HG03060 (cell line): ENCODE measurements around the gene TMEM134.
"Not testable (repeated sequence)": the region's sequence is repeated elsewhere in the genome, so short reads cannot be mapped to it uniquely, and the experiment has no call there.

Experiments
- ATAC-seq: cut with Tn5 transposase; IDR thresholded peaks from one replicate; pipeline ENCODE4 v1.9.1; 2021; ENCODE audit warnings: low read depth, moderate number of reproducible peaks; ENCODE audit not compliant: unreplicated experiment

Gene TMEM134

GRCh38 chr11:67428052-67429001, 40.7 kb downstream of the TMEM134 start, which contains the start of gene RPS6KB2:
TSS of gene RPS6KB2 (plus strand) at chr11:67428494. CDS start at chr11:67428546, 52 bp downstream.
- peak; percentile 75 for ATAC-seq

- ATAC-seq = not testable (repeated sequence)
Measured at GRCh38 chr11:67427364-67427859, 41.6 kb downstream of the TMEM134 start.

- ATAC-seq = no peak
Measured at GRCh38 chr11:67423891-67424613, 45.0 kb downstream of the TMEM134 start.

GRCh38 chr11:67423466-67423865, 45.6 kb downstream of the TMEM134 start:
- ATAC-seq = no peak

- ATAC-seq = no peak
Measured at GRCh38 chr11:67422891-67423290, 46.2 kb downstream of the TMEM134 start.

- no peak for ATAC-seq
Measured at GRCh38 chr11:67421430-67422031, 47.5 kb downstream of the TMEM134 start.

GRCh38 chr11:67420646-67421429, 48.2 kb downstream of the TMEM134 start:
- ATAC-seq = no peak

- no peak for ATAC-seq
Measured at GRCh38 chr11:67420147-67420645, 48.9 kb downstream of the TMEM134 start.

GRCh38 chr11:67419325-67420049, 49.6 kb downstream of the TMEM134 start:
- no peak for ATAC-seq

- no peak for ATAC-seq
Measured at GRCh38 chr11:67418476-67419281, 50.4 kb downstream of the TMEM134 start.

- no peak for ATAC-seq
Measured at GRCh38 chr11:67417425-67417824, 51.6 kb downstream of the TMEM134 start.

GRCh38 chr11:67416416-67417335, 52.4 kb downstream of the TMEM134 start:
- no peak for ATAC-seq

- ATAC-seq = no peak
Measured at GRCh38 chr11:67415501-67416304, 53.3 kb downstream of the TMEM134 start, which contains the start of gene CARNS1. TSS of gene CARNS1 (plus strand) at chr11:67415678. CDS start at chr11:67416200, 522 bp downstream.

GRCh38 chr11:67413266-67413849, 55.7 kb downstream of the TMEM134 start:
- no peak for ATAC-seq

- ATAC-seq = no peak
Measured at GRCh38 chr11:67412495-67413179, 56.4 kb downstream of the TMEM134 start.

- no peak for ATAC-seq
Measured at GRCh38 chr11:67411785-67412152, 57.3 kb downstream of the TMEM134 start.
